Suprapubic skin (tissue), 4 donors: ENCODE data around the gene TMOD1.

Source experiments
- EP300 ChIP-seq: sonication (generic); formaldehyde crosslinking; IDR thresholded peaks from one replicate; pipeline ENCODE4 v1.6.1; 2017; ENCODE audit warnings: antibody characterized with exemption
- POLR2A ChIP-seq, 2 donors: fragments of 450-650 bp; IDR thresholded peaks; one replicate each; pipeline ENCODE4 v1.6.1; 2017; ENCODE audit warnings: antibody characterized with exemption in 2 of 2, mild to moderate bottlenecking in 2 of 2, moderate library complexity in 2 of 2
- POLR2AphosphoS5 ChIP-seq, 3 donors: sonication (generic); formaldehyde crosslinking; IDR thresholded peaks; one replicate each; pipeline ENCODE4 v1.6.1; 2017; ENCODE audit warnings: antibody characterized with exemption in 3 of 3
- TF ChIP-seq, protein P1 (sequence below), 2 donors: fragments of 200-600 bp in 1 of 2; fragments of 450-650 bp in 1 of 2; sonication (generic) in 1 of 2; IDR thresholded peaks; one replicate each; pipeline ENCODE4 v1.5.1; 2016 to 2019; ENCODE audit warnings: antibody characterized with exemption in 2 of 2, mild to moderate bottlenecking in 1 of 2, moderate library complexity in 1 of 2

DNA sequence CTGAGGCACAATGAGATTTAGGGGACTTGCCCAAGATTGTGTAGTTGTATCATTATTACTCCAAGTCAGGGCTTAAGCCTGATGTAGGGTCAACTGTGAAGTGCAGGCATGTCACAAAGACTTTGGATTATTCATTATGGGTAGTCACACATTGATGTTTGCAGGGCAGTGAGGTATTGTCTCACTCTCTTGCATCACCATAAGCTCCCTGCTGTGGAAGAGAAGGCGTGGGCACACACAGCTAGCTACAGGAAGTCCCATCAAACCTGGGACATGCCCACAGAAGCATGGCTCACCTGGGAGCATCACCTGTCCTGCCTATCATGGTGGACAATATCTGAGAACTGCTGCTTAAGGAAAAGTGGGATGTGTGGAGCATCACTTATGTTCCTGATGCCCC, 42.1 kb downstream of the TMOD1 start:
- TF ChIP-seq, protein P1, sequence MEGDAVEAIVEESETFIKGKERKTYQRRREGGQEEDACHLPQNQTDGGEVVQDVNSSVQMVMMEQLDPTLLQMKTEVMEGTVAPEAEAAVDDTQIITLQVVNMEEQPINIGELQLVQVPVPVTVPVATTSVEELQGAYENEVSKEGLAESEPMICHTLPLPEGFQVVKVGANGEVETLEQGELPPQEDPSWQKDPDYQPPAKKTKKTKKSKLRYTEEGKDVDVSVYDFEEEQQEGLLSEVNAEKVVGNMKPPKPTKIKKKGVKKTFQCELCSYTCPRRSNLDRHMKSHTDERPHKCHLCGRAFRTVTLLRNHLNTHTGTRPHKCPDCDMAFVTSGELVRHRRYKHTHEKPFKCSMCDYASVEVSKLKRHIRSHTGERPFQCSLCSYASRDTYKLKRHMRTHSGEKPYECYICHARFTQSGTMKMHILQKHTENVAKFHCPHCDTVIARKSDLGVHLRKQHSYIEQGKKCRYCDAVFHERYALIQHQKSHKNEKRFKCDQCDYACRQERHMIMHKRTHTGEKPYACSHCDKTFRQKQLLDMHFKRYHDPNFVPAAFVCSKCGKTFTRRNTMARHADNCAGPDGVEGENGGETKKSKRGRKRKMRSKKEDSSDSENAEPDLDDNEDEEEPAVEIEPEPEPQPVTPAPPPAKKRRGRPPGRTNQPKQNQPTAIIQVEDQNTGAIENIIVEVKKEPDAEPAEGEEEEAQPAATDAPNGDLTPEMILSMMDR (IDR thresholded peaks at IDR 0.05): no peak
- TF ChIP-seq POLR2AphosphoS5 (IDR thresholded peaks at IDR 0.05) (no peak), POLR2A (IDR thresholded peaks at IDR 0.05) (no peak), EP300 (no peak)
